ENCODE results near the gene NRBF2.
"Not testable (repeated sequence)": the region's sequence is repeated elsewhere in the genome, so short reads cannot be mapped to it uniquely, and the experiment has no call there.

The NRBF2 gene

GRCh38 chr10:63116452-63117072 is 16.6 kb upstream of the NRBF2 start:
- no peak for DNase-seq

GRCh38 chr10:63119041-63119440 is 14.1 kb upstream of the NRBF2 start:
- DNase-seq, result no peak

- no peak for DNase-seq
Measured at GRCh38 chr10:63120554-63120953, 12.6 kb upstream of the NRBF2 start.

- no peak for DNase-seq
Measured at GRCh38 chr10:63123727-63124362, 9.3 kb upstream of the NRBF2 start.

DNA sequence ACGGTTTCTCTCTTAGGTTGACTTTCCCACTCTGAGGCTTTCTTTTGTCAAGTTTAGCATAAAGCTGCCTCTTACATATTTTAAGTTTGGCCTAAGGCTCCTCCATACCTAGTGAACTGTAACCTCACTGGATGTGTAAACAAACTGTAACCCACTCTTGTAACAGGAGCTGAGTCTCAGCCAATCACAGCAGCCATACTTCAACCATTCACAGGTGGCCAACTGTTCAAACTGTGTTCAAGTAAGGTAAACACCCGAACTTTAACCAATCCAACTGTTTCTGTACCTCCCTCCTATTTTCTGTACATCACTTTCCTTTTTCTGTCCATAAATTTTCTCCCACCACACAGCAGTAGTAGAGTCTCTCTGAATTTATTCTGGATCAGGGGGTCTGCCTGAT is 7.7 kb upstream of the NRBF2 start:
- DNase-seq, result no peak

DNA sequence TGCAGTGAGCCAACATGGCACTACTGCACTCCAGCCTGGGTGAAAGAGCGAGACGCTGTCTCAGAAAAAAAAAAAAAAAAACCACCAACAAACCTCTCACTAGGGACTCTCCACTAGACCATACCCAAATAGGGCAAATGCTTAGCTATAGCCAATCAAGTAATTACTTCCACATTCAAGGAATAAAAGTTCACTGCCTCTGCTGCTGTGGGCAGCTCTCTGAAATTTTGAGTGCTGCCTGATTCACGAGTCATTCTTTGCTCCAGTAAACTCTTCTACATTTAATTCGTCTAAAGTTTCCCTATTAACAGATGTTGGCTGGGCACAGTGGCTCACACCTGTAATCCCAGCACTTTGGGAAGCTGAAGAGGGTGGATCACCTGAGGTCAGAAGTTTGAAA is 4.7 kb upstream of the NRBF2 start:
- DNase-seq, result no peak

GRCh38 chr10:63129888-63130287 is 3.2 kb upstream of the NRBF2 start:
- no peak for DNase-seq

DNA sequence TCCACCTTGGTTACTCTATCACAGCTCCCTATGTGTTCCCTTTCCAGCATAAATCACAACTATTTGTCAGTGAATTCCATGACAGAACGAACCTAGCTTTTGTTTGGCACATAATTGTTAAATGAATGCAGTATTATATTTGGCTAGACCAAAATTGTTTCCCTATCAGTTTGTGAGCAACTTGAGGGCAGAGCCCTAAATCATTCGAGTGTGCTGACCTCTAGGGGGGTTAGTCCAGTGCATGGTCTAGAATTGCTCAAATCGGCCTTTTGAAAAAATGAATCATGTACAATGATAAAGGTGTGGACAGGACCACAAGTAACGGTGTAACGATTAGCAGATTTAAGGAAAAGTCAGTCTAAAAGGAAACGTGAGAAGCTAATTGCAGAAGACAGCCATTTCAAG is 475 bp upstream of the NRBF2 start:
- no peak for DNase-seq

DNA sequence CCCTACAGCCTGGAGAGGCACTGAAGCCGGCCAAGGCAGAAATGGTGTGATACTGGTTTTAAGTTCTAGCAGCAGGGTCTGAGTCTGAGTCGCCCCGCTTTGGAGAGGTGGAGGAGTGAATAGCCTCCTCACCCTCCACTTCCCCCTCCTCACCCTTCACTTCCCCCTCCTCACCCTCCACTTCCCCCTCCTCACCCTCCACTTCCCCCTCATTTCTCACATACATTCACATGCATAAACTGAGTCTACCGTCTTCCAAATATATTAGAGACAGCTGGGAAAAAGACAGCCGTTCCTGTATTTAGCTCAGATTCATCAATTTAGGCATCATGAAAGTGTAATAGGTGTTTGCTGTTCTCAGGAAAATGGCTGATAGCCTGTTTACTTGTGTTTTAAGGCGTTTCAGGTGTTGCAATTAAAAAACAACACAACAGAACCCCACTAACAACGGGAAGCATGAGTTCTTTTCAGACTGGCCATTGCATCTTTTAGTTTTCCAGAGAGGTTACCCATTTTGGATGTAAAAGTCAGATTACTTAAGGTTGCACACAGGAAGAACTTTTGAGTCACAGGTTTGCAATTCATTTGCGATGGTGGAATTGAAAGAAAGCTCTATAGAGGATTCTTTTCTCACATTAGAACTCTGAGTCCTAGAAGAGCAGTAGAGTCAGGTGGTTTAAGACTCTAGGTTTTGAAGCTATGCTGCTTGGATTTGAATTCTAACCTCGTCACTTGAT is 861 bp downstream of the NRBF2 start:
- peak in 1 of 51 donors; percentile 34 for DNase-seq

DNA sequence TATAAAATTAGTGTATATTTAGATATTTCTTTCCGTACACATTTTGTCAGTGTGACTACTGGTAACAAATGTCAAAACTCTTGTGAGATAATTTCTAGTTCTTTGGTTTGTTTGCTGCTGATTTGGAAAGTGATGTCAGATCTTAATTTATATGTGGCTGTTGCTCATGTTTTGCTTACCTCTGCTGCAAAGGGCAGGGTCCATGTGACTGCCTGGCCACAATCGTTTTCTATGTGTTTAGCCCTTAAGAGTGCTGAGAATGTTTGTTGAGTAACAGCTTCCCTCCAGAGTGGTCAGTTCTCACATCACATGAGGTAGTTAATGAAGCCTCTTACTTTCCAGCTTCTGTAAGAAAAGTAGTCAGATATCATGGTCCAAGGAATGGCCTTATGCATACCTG is 4.2 kb downstream of the NRBF2 start:
- no peak for DNase-seq

GRCh38 chr10:63140077-63140476 is 6.9 kb downstream of the NRBF2 start:
- DNase-seq, result no peak

DNA sequence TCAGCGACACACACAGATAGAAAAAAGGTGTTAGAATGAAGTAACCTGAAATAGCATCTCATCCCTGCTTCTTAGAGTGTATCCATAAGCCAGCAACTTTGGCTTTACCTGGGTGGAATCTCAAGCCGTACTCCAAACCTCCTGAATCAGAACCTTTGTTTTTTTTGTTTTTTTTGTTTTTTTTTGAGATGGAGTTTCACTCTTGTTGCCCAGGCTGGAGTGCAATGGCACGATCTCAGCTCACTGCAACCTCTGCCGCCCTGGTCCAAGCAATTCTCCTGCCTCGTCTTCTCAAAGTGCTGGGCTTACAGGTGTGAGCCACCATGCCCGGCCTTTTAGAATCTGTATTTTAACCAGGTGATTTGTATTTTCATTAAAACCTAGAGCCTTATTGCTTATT is 9.0 kb downstream of the NRBF2 start:
- no peak for DNase-seq

- no peak for DNase-seq
Measured at GRCh38 chr10:63143987-63144386, 10.9 kb downstream of the NRBF2 start.

GRCh38 chr10:63145782-63146181 is 12.7 kb downstream of the NRBF2 start:
- no peak for DNase-seq

GRCh38 chr10:63146503-63146902 is 13.4 kb downstream of the NRBF2 start:
- DNase-seq, result no peak

GRCh38 chr10:63150745-63151144 is 17.6 kb downstream of the NRBF2 start:
- no peak for DNase-seq

- not testable (repeated sequence) for DNase-seq
Measured at GRCh38 chr10:63153868-63154545, 20.9 kb downstream of the NRBF2 start.

GRCh38 chr10:63154546-63155387 is 21.6 kb downstream of the NRBF2 start:
- DNase-seq, result no peak

DNA sequence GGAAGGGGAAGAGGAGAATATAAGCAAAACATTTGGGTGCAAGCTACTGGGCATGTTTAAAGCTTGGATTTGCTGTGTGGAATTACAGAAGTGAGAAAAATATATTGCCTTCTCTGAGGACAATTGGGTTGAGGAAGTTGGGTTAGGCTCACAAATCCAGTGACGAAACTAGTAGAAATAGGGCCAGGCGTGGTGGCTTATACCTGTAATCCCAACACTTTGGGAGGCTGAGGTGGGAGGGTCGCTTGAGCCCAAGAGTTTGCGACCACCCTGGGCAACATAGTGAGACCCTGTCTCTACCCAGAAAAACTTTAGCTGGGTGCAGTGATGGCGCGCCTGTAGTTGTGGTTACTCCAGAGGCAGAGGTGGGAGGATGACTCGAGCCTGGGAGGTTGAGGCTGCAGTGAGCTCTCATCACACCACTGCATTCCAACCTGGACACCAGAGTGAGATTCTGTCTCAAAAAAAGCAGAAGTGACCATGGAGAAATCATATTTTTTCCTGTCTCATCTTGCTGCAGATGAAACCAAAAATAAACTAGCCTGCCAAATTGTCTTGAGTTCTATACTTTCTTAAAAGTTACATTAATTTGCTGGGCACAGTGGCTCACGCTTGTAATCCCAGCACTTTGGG is 22.4 kb downstream of the NRBF2 start:
- no peak for DNase-seq

- no peak for DNase-seq
Measured at GRCh38 chr10:63156236-63156635, 23.1 kb downstream of the NRBF2 start.
